Measurements from ENCODE around the gene HDDC3.

GRCh38 chr15:90929246-90930019 lies 2.9 kb downstream of the HDDC3 start:
- no peak for TF ChIP-seq EZH2 (IDR thresholded peaks at IDR 0.05; ENCODE audit: insufficient read depth, poor library complexity, severe bottlenecking)
- TF ChIP-seq EZH2phosphoT487 (IDR thresholded peaks at IDR 0.05; ENCODE audit: insufficient read depth, low read depth), result no peak
